HepG2 (cell line): Measurements from ENCODE around the gene CST8. TPM values are rescaled to one million over a fixed set of nuclear protein-coding genes. Genes with fewer than 3 reads are reported as not detected.
A peak's percentile ranks its signal among the peaks of the same experiment; 100 is the strongest.

ENCODE experiments used
- ATAC-seq: fragments of 200-7000 bp; cut with Tn5 transposase; 3 replicates; pipeline ENCODE4 v1.9.1; 2020; ENCODE audit warnings: mild to moderate bottlenecking, moderate library complexity
- BruUV-seq: library from RNA; stranded (reverse); fragments of 400-500 nt; replicated peaks from 2 replicates; lab custom pipeline; 2021; lab: Mats Ljungman, UMichigan
- CTCF ChIA-PET: fragments of 300-600 bp; formaldehyde crosslinking; extraction: SDS; loops from one replicate; lab custom pipeline; 2021; ENCODE audit warnings: low total read pairs, inconsistent platforms, low intra/inter-chr PET ratio; lab: Yijun Ruan, JAX
- POLR2A ChIA-PET: fragments of 350-600 bp; sonication (Branson Sonifier 250); formaldehyde crosslinking; loops from one replicate; lab custom pipeline; 2020; ENCODE audit warnings: antibody characterized with exemption, inconsistent platforms; lab: Yijun Ruan, JAX
- DNase-seq: peaks from one replicate; pipeline ENCODE4 v3.0.0-alpha.2; 2015; ENCODE audit warnings: low spot score
- FAIRE-seq: peaks from 3 replicates; lab custom pipeline; 2011; peaks lifted over from hg19 to GRCh38; lab: Jason Lieb, UNC
- H2AFZ ChIP-seq: one replicate; pipeline ENCODE4 v1.6.1; 2011; ENCODE audit warnings: low read length, inconsistent platforms
- H3K27ac ChIP-seq: fragments of 300-600 bp; 3 replicates; pipeline ENCODE4 v1.8.0; 2011; ENCODE audit warnings: mixed run types, mild to moderate bottlenecking, mixed read lengths, low read length, inconsistent platforms; ENCODE audit not compliant: insufficient read depth; ENCODE audit errors: extremely low read length
- H3K27me3 ChIP-seq, 2 experiments: fragments of 200-600 bp in 1 of 2; 2 replicates in 1 of 2; 3 replicates in 1 of 2; pipeline versions ENCODE4 v1.6.0 to v1.8.0; 2011; ENCODE audit warnings: low read length in 2 of 2, mild to moderate bottlenecking in 2 of 2, moderate library complexity in 2 of 2, inconsistent platforms in 1 of 2; ENCODE audit not compliant: insufficient read depth in 2 of 2, control insufficient read depth in 1 of 2
- H3K36me3 ChIP-seq, 2 experiments: fragments of 200-600 bp in 1 of 2; replicated peaks in 1 of 2; 2 replicates in 1 of 2; 3 replicates in 1 of 2; pipeline versions ENCODE4 v1.5.1 to v1.8.0; 2011; ENCODE audit warnings: low read length in 2 of 2, inconsistent platforms in 1 of 2; ENCODE audit not compliant: insufficient read depth in 2 of 2, control insufficient read depth in 1 of 2
- H3K4me1 ChIP-seq: 2 replicates; pipeline ENCODE4 v1.5.1; 2012; ENCODE audit warnings: low read length, inconsistent platforms; ENCODE audit not compliant: insufficient read depth
- H3K4me2 ChIP-seq: 2 replicates; pipeline ENCODE4 v1.6.0; 2011; ENCODE audit warnings: low read depth, low read length, inconsistent platforms
- H3K4me3 ChIP-seq, 3 experiments: fragments of 200-600 bp in 1 of 3; sonication (generic), shearing (Covaris generic) in 1 of 3; replicated peaks in 1 of 3; 2 replicates each; pipeline ENCODE4 v1.5.1; 2011 to 2016; ENCODE audit warnings: low read length in 3 of 3, inconsistent platforms in 2 of 3, low read depth in 2 of 3, mild to moderate bottlenecking in 2 of 3, control low read depth in 1 of 3, mixed read lengths in 1 of 3; ENCODE audit not compliant: insufficient read depth in 1 of 3
- H3K79me2 ChIP-seq: one replicate; pipeline ENCODE4 v1.6.1; 2011; ENCODE audit warnings: low read length, inconsistent platforms; ENCODE audit not compliant: insufficient read depth
- H3K9ac ChIP-seq: 2 replicates; pipeline ENCODE4 v1.6.0; 2011; ENCODE audit warnings: mild to moderate bottlenecking, low read depth, low read length, inconsistent platforms; ENCODE audit not compliant: insufficient read depth
- H3K9me3 ChIP-seq: 2 replicates; pipeline ENCODE4 v1.5.1; 2012; ENCODE audit warnings: mild to moderate bottlenecking, low read length
- H4K20me1 ChIP-seq: 2 replicates; pipeline ENCODE4 v1.6.0; 2011; ENCODE audit warnings: inconsistent platforms, mild to moderate bottlenecking, low read length, moderate library complexity; ENCODE audit not compliant: insufficient read depth
- MAFF ChIP-seq: IDR thresholded peaks from 2 replicates; pipeline ENCODE4 v1.6.1; 2011; ENCODE audit warnings: low read depth, low read length, improper control_type of control experiment
- MAFK ChIP-seq, 2 experiments: IDR thresholded peaks in 1 of 2; conservative IDR thresholded peaks in 1 of 2; 2 replicates each; pipeline ENCODE4 v1.6.1; 2011; ENCODE audit warnings: improper control_type of control experiment in 2 of 2, low read length in 2 of 2
- ZNF512B ChIP-seq: sonication (generic); formaldehyde crosslinking; IDR thresholded peaks from 2 replicates; pipeline ENCODE4 v1.5.1; 2020; ENCODE audit warnings: missing genetic modification reagents, mild to moderate bottlenecking, borderline replicate concordance
- ZNF616 ChIP-seq: sonication (generic); formaldehyde crosslinking; IDR thresholded peaks from 2 replicates; pipeline ENCODE4 v1.5.0; 2020; ENCODE audit warnings: low read depth, mild to moderate bottlenecking, missing genetic modification reagents
- ZNF670 ChIP-seq: sonication (generic); formaldehyde crosslinking; IDR thresholded peaks from 2 replicates; pipeline ENCODE4 v1.8.0; 2022; ENCODE audit warnings: mild to moderate bottlenecking, missing genetic modification reagents, borderline replicate concordance
- WGBS: methylation state at CpG from one replicate; pipeline ENCODE4 v1.1.6; 2017; ENCODE audit warnings: low lambda C conversion rate; 5-methylcytosine and 5-hydroxymethylcytosine counted together
- in situ Hi-C: cut with HindIII; loops from 2 replicates; pipeline ENCODE4 v1.10.0; 2017; ENCODE audit warnings: low pct_unique_long_range_greater_than_20kb; ENCODE audit not compliant: extremely low pct_ligation_motif_present
- intact Hi-C: fragments of 100-400 bp; cut with micrococcal nuclease; formaldehyde crosslinking; loops from one replicate; pipeline ENCODE4 v1.10.0; 2022; ENCODE audit not compliant: unreplicated experiment
- polyA plus RNA-seq, 8 experiments: library from polyadenylated mRNA; depleted of rRNA in 3 of 8; stranded (reverse) in 7 of 8; unstranded in 1 of 8; fragments of >200 nt; fragmentation: Illumina TruSeq in 4 of 8; extraction: Trizol in 4 of 8; gene quantifications; 2 replicates each; pipeline versions ENCODE4 v1.2.1 to v1.2.3, GENCODE V29; 2011 to 2016; ENCODE audit warnings: low read depth in 4 of 8, missing spikeins in 1 of 8, mixed read lengths in 1 of 8; ENCODE audit not compliant: insufficient read depth in 1 of 8
- total RNA-seq, 5 experiments: library from RNA; depleted of rRNA; stranded (reverse); fragments of >200 nt; fragmentation: Illumina TruSeq; extraction: Trizol; gene quantifications; 2 replicates each; pipeline ENCODE4 v1.2.3, GENCODE V29; 2016; ENCODE audit warnings: low read depth in 1 of 5
- TF ChIP-seq, protein P1 (sequence below): sonication (generic); formaldehyde crosslinking; IDR thresholded peaks from 2 replicates; pipeline ENCODE4 v1.4.0; 2020; ENCODE audit warnings: missing genetic modification reagents

The CST8 gene
- total and polyA plus RNA-seq, 2 of the 13 experiments (the other 11 are each of a cell fraction or from before 2014, with no cell fraction given): not detected

DNA sequence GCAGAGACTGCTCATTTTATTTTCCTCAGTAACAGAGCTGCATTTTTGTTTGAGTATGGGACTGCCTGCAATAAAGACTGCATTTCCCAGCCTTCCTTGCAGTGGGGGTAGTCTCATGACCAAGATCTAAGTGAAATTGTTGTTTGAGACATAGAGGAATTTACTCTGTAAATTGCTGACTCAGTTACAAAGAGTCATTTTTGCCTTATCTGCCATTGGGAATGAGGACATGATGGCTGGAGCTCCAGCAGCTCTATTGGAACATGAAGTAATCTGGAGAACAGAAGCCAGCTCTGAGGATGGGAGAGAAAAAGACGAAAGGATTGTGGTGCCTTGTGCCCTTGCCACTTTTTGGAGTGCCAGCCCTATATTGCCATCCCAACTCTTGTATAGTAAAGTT, 36.1 kb upstream of the CST8 start:
- ChIA-PET CTCF (no interaction called here), POLR2A (no interaction called here)
- in situ Hi-C loops: no loop called here
- no peak for FAIRE-seq
- no peak for DNase-seq
- H4K20me1 ChIP-seq: no peaks in the 10 kb centered on the region
- no peak overlapping the region for H3K9ac ChIP-seq
- no peak for ATAC-seq
- no peak overlapping the region for H3K27ac ChIP-seq
- H3K27me3 ChIP-seq: peaks cover 6 to 41% of the 10 kb centered on the region in 2 experiments; a peak in 3 of 5 replicates
- no peak overlapping the region for H2AFZ ChIP-seq
- H3K4me3 ChIP-seq: no peak overlapping the region
- no peaks in the 10 kb centered on the region for H3K36me3 ChIP-seq
- H3K79me2 ChIP-seq: no peaks in the 10 kb centered on the region
- WGBS: 24% methylated on average over 1 of the region's 1 CpG
- H3K4me1 ChIP-seq: no peaks in the 10 kb centered on the region
- H3K4me2 ChIP-seq: no peak overlapping the region
- BruUV-seq: no TSS peak
- H3K9me3 ChIP-seq: no peaks in the 10 kb centered on the region
- TF ChIP-seq MAFK (conservative IDR thresholded peaks at IDR 0.05 in 1 of 2, IDR thresholded peaks at IDR 0.05 in 1 of 2; ENCODE audit: low read length in 2 of 2): peak; percentile 94 to 97
- peak; percentile 95 for TF ChIP-seq MAFF
- no peak for TF ChIP-seq ZNF616
- no peak for TF ChIP-seq ZNF512B
- TF ChIP-seq ZNF670 (CRISPR knock-in tag): no peak
- TF ChIP-seq, protein P1, sequence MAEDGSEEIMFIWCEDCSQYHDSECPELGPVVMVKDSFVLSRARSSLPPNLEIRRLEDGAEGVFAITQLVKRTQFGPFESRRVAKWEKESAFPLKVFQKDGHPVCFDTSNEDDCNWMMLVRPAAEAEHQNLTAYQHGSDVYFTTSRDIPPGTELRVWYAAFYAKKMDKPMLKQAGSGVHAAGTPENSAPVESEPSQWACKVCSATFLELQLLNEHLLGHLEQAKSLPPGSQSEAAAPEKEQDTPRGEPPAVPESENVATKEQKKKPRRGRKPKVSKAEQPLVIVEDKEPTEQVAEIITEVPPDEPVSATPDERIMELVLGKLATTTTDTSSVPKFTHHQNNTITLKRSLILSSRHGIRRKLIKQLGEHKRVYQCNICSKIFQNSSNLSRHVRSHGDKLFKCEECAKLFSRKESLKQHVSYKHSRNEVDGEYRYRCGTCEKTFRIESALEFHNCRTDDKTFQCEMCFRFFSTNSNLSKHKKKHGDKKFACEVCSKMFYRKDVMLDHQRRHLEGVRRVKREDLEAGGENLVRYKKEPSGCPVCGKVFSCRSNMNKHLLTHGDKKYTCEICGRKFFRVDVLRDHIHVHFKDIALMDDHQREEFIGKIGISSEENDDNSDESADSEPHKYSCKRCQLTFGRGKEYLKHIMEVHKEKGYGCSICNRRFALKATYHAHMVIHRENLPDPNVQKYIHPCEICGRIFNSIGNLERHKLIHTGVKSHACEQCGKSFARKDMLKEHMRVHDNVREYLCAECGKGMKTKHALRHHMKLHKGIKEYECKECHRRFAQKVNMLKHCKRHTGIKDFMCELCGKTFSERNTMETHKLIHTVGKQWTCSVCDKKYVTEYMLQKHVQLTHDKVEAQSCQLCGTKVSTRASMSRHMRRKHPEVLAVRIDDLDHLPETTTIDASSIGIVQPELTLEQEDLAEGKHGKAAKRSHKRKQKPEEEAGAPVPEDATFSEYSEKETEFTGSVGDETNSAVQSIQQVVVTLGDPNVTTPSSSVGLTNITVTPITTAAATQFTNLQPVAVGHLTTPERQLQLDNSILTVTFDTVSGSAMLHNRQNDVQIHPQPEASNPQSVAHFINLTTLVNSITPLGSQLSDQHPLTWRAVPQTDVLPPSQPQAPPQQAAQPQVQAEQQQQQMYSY (CRISPR knock-in tag): no peak
- intact Hi-C loops: no loop called here
